Testis (tissue), 3 donors: Measurements from ENCODE around the gene TANK. TPM values are rescaled to one million over a fixed set of nuclear protein-coding genes. Genes with fewer than 3 reads are reported as not detected.

Experiments
- DNase-seq: peaks from one replicate; pipeline ENCODE4 v3.0.0-alpha.2; 2019
- H3K27ac ChIP-seq, 2 donors: fragments of 200-600 bp; sonication (generic); one replicate each; pipeline ENCODE4 v1.5.1; 2019
- H3K27me3 ChIP-seq: fragments of 200-600 bp; sonication (generic); one replicate; pipeline ENCODE4 v1.5.1; 2019
- H3K36me3 ChIP-seq: fragments of 200-600 bp; sonication (generic); one replicate; pipeline ENCODE4 v1.5.1; 2017; ENCODE audit warnings: low read depth; ENCODE audit errors: missing control alignments
- H3K4me1 ChIP-seq: fragments of 200-600 bp; sonication (generic); one replicate; pipeline ENCODE4 v1.5.1; 2019
- H3K4me3 ChIP-seq, 2 donors: fragments of 200-600 bp; sonication (generic); one replicate each; pipeline ENCODE4 v1.5.1; 2017 to 2019
- H3K9me3 ChIP-seq: fragments of 200-600 bp; sonication (generic); one replicate; pipeline ENCODE4 v1.5.1; 2017
- CTCF ChIP-seq, 3 experiments: fragments of 450-650 bp in 2 of 3; fragments of 200-600 bp in 1 of 3; sonication (generic) in 1 of 3; IDR thresholded peaks; one replicate each; pipeline ENCODE4 v1.5.1; 2016 to 2019; ENCODE audit warnings: antibody characterized with exemption in 3 of 3, mild to moderate bottlenecking in 2 of 3, moderate library complexity in 1 of 3
- POLR2A ChIP-seq: fragments of 450-650 bp; IDR thresholded peaks from one replicate; pipeline ENCODE4 v1.6.1; 2017; ENCODE audit warnings: antibody characterized with exemption, mild to moderate bottlenecking, moderate library complexity
- WGBS, 2 donors: methylation state at CpG; one replicate each; pipeline ENCODE4 v1.1.5; 2018; 5-methylcytosine and 5-hydroxymethylcytosine counted together
- intact Hi-C: fragments of 100-400 bp; cut with DNase I; formaldehyde crosslinking; loops from one replicate; pipeline ENCODE4 v1.15.1; 2023; ENCODE audit warnings: low total_unique reads
- polyA plus RNA-seq: library from polyadenylated mRNA; stranded (reverse); fragments of 350-450 nt; fragmentation: Illumina TruSeq; extraction: RNeasy Lipid Tissue Mini Kit (QIAGEN cat#74804); gene quantifications from one replicate; pipeline ENCODE4 v1.2.3, GENCODE V29; 2014; ENCODE audit warnings: low read depth, low replicate concordance; ENCODE audit not compliant: insufficient read depth
- total RNA-seq, 2 donors: library from RNA; depleted of rRNA; stranded (reverse); fragments of >200 nt; gene quantifications; one replicate each; pipeline ENCODE4 v1.2.3, GENCODE V29; 2016

Gene TANK
- total and polyA plus RNA-seq, 3 donors from 2014 or later: 34.7 to 63.6 (median 52.8) TPM

- no peak for DNase-seq
- no peak overlapping the region for H3K4me3 ChIP-seq
- no peaks in the 10 kb centered on the region for H3K36me3 ChIP-seq
- no peak overlapping the region for H3K27ac ChIP-seq
- no peaks in the 10 kb centered on the region for H3K9me3 ChIP-seq
- H3K27me3 ChIP-seq: no peaks in the 10 kb centered on the region
- intact Hi-C loops: no loop called here
- H3K4me1 ChIP-seq: no peaks in the 10 kb centered on the region
- 84 to 91% methylated on average over 2 to 3 of the region's 3 CpGs for WGBS, 2 donors
- TF ChIP-seq CTCF (IDR thresholded peaks at IDR 0.05) (no peak), POLR2A (no peak)
Observed at GRCh38 chr2:161146996-161147395, 13.2 kb upstream of the TANK start.

GRCh38 chr2:161147856-161148255, 12.4 kb upstream of the TANK start:
- WGBS, 2 donors: 97 to 100% methylated on average over 1 of the region's 1 CpG
- no peaks in the 10 kb centered on the region for H3K36me3 ChIP-seq
- H3K27me3 ChIP-seq: no peaks in the 10 kb centered on the region
- H3K4me3 ChIP-seq: no peak overlapping the region
- no peaks in the 10 kb centered on the region for H3K4me1 ChIP-seq
- no peak for DNase-seq
- H3K9me3 ChIP-seq: no peaks in the 10 kb centered on the region
- TF ChIP-seq POLR2A: no peak
- no peak for TF ChIP-seq CTCF (IDR thresholded peaks at IDR 0.05)
- intact Hi-C loops: no loop called here
- H3K27ac ChIP-seq: no peak overlapping the region

GRCh38 chr2:161150704-161151103, 9.5 kb upstream of the TANK start:
- H3K27me3 ChIP-seq: no peaks in the 10 kb centered on the region
- TF ChIP-seq POLR2A (no peak), CTCF (IDR thresholded peaks at IDR 0.05) (no peak)
- intact Hi-C loops: no loop called here
- no peak for DNase-seq
- H3K36me3 ChIP-seq: no peaks in the 10 kb centered on the region
- H3K9me3 ChIP-seq: no peaks in the 10 kb centered on the region
- no peaks in the 10 kb centered on the region for H3K4me1 ChIP-seq
- WGBS, 2 donors: 88 to 95% methylated on average over 4 of the region's 4 CpGs
- no peak overlapping the region for H3K27ac ChIP-seq
- H3K4me3 ChIP-seq: no peak overlapping the region

GRCh38 chr2:161152302-161152701, 7.9 kb upstream of the TANK start:
- Histone ChIP-seq H3K27me3 (no peaks in the 10 kb centered on the region), H3K4me1 (no peaks in the 10 kb centered on the region), H3K4me3 (no peak overlapping the region), H3K36me3 (no peaks in the 10 kb centered on the region), H3K9me3 (no peaks in the 10 kb centered on the region), H3K27ac (no peak overlapping the region)
- TF ChIP-seq CTCF (IDR thresholded peaks at IDR 0.05): no peak
- no peak for TF ChIP-seq POLR2A
- no peak for DNase-seq
- intact Hi-C loops: no loop called here

- no peaks in the 10 kb centered on the region for H3K36me3 ChIP-seq
- H3K4me1 ChIP-seq: peaks cover 11% of the 10 kb centered on the region
- DNase-seq: no peak
- no peaks in the 10 kb centered on the region for H3K27me3 ChIP-seq
- TF ChIP-seq POLR2A (no peak), CTCF (IDR thresholded peaks at IDR 0.05) (no peak)
- no peak overlapping the region for H3K4me3 ChIP-seq
- no peaks in the 10 kb centered on the region for H3K9me3 ChIP-seq
- intact Hi-C loops: no loop called here
- 80 to 89% methylated on average over 2 of the region's 2 CpGs for WGBS, 2 donors
- H3K27ac ChIP-seq: no peak overlapping the region
Observed at GRCh38 chr2:161158882-161159281, 1.3 kb upstream of the TANK start.
